KMS-11 (cell line): ENCODE data around the gene LYRM1.

Source experiments
- H2AFZ ChIP-seq: fragments of 200-600 bp; sonication (generic); 2 replicates; pipeline ENCODE4 v1.6.1; 2016; ENCODE audit warnings: antibody characterized with exemption, mixed run types, low read depth
- H3K27ac ChIP-seq: fragments of 200-600 bp; sonication (generic); 2 replicates; pipeline ENCODE4 v1.6.1; 2016; ENCODE audit warnings: mild to moderate bottlenecking, mixed run types
- H3K27me3 ChIP-seq: fragments of 200-600 bp; sonication (generic); 2 replicates; pipeline ENCODE4 v1.6.1; 2017; ENCODE audit warnings: mild to moderate bottlenecking, low read depth, mixed run types, moderate library complexity; ENCODE audit not compliant: insufficient read depth
- H3K36me3 ChIP-seq: fragments of 200-600 bp; sonication (generic); 2 replicates; pipeline ENCODE4 v1.6.1; 2017; ENCODE audit warnings: mild to moderate bottlenecking, mixed run types; ENCODE audit not compliant: insufficient read depth
- H3K4me1 ChIP-seq: fragments of 200-600 bp; sonication (generic); 2 replicates; pipeline ENCODE4 v1.6.1; 2016; ENCODE audit warnings: mild to moderate bottlenecking, low read depth, mixed run types; ENCODE audit not compliant: poor library complexity, severe bottlenecking
- H3K4me2 ChIP-seq: fragments of 200-600 bp; sonication (generic); 2 replicates; pipeline ENCODE4 v1.7.0; 2016; ENCODE audit warnings: mild to moderate bottlenecking, mixed run types
- H3K4me3 ChIP-seq: fragments of 200-600 bp; sonication (generic); IDR thresholded peaks from 2 replicates; pipeline ENCODE4 v1.6.1; 2017; ENCODE audit warnings: low read depth, low read length, mixed read lengths; ENCODE audit not compliant: insufficient read depth
- H3K79me2 ChIP-seq: fragments of 200-600 bp; sonication (generic); 2 replicates; pipeline ENCODE4 v1.6.1; 2016; ENCODE audit warnings: low read depth, mixed run types; ENCODE audit not compliant: insufficient read depth
- H3K9ac ChIP-seq: fragments of 200-600 bp; sonication (generic); 2 replicates; pipeline ENCODE4 v1.6.1; 2016; ENCODE audit warnings: mild to moderate bottlenecking, mixed run types
- H4K20me1 ChIP-seq: fragments of 200-600 bp; sonication (generic); 2 replicates; pipeline ENCODE4 v1.6.1; 2016; ENCODE audit warnings: mild to moderate bottlenecking, mixed run types; ENCODE audit not compliant: insufficient read depth
- CTCF ChIP-seq: fragments of 200-600 bp; sonication (generic); conservative IDR thresholded peaks from 2 replicates; pipeline ENCODE4 v1.6.1; 2017; ENCODE audit warnings: low read depth, mild to moderate bottlenecking, antibody characterized with exemption, low read length, moderate library complexity, mixed read lengths

The LYRM1 gene

GRCh38 chr16:20868890-20869289, 31.7 kb upstream of the LYRM1 start:
- H3K27me3 ChIP-seq = no peaks in the 10 kb centered on the region; the same call in 1 of the 2 replicates
- H3K4me1 ChIP-seq = peaks cover 19% of the 10 kb centered on the region
- H3K79me2 ChIP-seq = no peaks in the 10 kb centered on the region
- H3K4me2 ChIP-seq = no peak overlapping the region
- no peak overlapping the region for H3K4me3 ChIP-seq
- no peak overlapping the region for H3K27ac ChIP-seq
- no peak for TF ChIP-seq CTCF
- H2AFZ ChIP-seq = no peak overlapping the region
- no peak overlapping the region for H3K9ac ChIP-seq
- peaks cover 9% of the 10 kb centered on the region for H4K20me1 ChIP-seq
- no peaks in the 10 kb centered on the region for H3K36me3 ChIP-seq

GRCh38 chr16:20870122-20870820, 30.3 kb upstream of the LYRM1 start:
- Histone ChIP-seq H3K4me1 (peaks cover 32% of the 10 kb centered on the region), H3K4me2 (no peak overlapping the region), H3K4me3 (no peak overlapping the region), H2AFZ (no peak overlapping the region), H4K20me1 (peaks cover 14% of the 10 kb centered on the region), H3K79me2 (no peaks in the 10 kb centered on the region), H3K36me3 (no peaks in the 10 kb centered on the region), H3K27me3 (no peaks in the 10 kb centered on the region; the same call in 1 of the 2 replicates), H3K27ac (no peak overlapping the region), H3K9ac (no peak overlapping the region)
- no peak for TF ChIP-seq CTCF

- no peak for TF ChIP-seq CTCF
- peaks cover 42% of the 10 kb centered on the region for H3K4me1 ChIP-seq
- H3K27ac ChIP-seq = no peak overlapping the region
- no peak overlapping the region for H3K4me2 ChIP-seq
- H3K4me3 ChIP-seq = no peak overlapping the region
- H3K79me2 ChIP-seq = no peaks in the 10 kb centered on the region
- no peaks in the 10 kb centered on the region for H3K36me3 ChIP-seq
- no peaks in the 10 kb centered on the region; the same call in 1 of the 2 replicates for H3K27me3 ChIP-seq
- no peak overlapping the region for H2AFZ ChIP-seq
- H3K9ac ChIP-seq = no peak overlapping the region
- peaks cover 14% of the 10 kb centered on the region for H4K20me1 ChIP-seq
Measured at GRCh38 chr16:20871258-20871657, 29.3 kb upstream of the LYRM1 start.

GRCh38 chr16:20871941-20872815, 28.4 kb upstream of the LYRM1 start:
- Histone ChIP-seq H3K27ac (no peak overlapping the region), H3K36me3 (no peaks in the 10 kb centered on the region), H2AFZ (no peak overlapping the region), H3K9ac (no peak overlapping the region), H3K4me2 (no peak overlapping the region), H3K79me2 (no peaks in the 10 kb centered on the region), H3K27me3 (no peaks in the 10 kb centered on the region; the same call in 1 of the 2 replicates), H3K4me1 (peaks cover 44% of the 10 kb centered on the region), H3K4me3 (no peak overlapping the region), H4K20me1 (peaks cover 14% of the 10 kb centered on the region)
- no peak for TF ChIP-seq CTCF
